GM12878 (cell line): ENCODE results near the gene BBLN.

Experiments used
- EP300 ChIP-seq, 2 experiments: fragments of 150-350 bp in 1 of 2; IDR thresholded peaks; 2 replicates each; pipeline ENCODE4 v1.6.1; 2011 to 2012; ENCODE audit warnings: low read depth in 2 of 2, low read length in 2 of 2, borderline replicate concordance in 1 of 2, improper control_type of control experiment in 1 of 2, inconsistent platforms in 1 of 2; ENCODE audit not compliant: control insufficient read depth in 1 of 2
- NFIC ChIP-seq: IDR thresholded peaks from 2 replicates; pipeline ENCODE4 v1.6.1; 2012; ENCODE audit warnings: low read depth, mild to moderate bottlenecking, inconsistent platforms, low read length, moderate library complexity
- NFYB ChIP-seq: IDR thresholded peaks from 2 replicates; pipeline ENCODE4 v1.6.1; 2011; ENCODE audit warnings: low read depth, mild to moderate bottlenecking, low read length, improper control_type of control experiment, moderate library complexity; ENCODE audit not compliant: insufficient read depth
- POLR2AphosphoS5 ChIP-seq: IDR thresholded peaks from 2 replicates; pipeline ENCODE4 v1.6.1; 2011; ENCODE audit warnings: mild to moderate bottlenecking, low read length, inconsistent platforms
- YY1 ChIP-seq: IDR thresholded peaks from 2 replicates; pipeline ENCODE4 v1.6.1; 2011; ENCODE audit warnings: low read depth, mild to moderate bottlenecking, low read length
- TF ChIP-seq, protein P1 (sequence below), 3 experiments: IDR thresholded peaks in 2 of 3; conservative IDR thresholded peaks in 1 of 3; 2 replicates each; pipeline ENCODE4 v1.5.1; 2011; ENCODE audit warnings: low read depth in 3 of 3, low read length in 3 of 3, mild to moderate bottlenecking in 3 of 3, control low read depth in 2 of 3, moderate library complexity in 2 of 3, inconsistent platforms in 1 of 3, mixed read lengths in 1 of 3; ENCODE audit not compliant: control insufficient read depth in 2 of 3, insufficient read depth in 1 of 3; ENCODE audit errors: extremely low read depth in 1 of 3
- TF ChIP-seq, protein P2 (sequence below): fragments of 150-350 bp; IDR thresholded peaks from 2 replicates; pipeline ENCODE4 v1.6.1; 2016; ENCODE audit warnings: low read depth, low read length

DNA sequence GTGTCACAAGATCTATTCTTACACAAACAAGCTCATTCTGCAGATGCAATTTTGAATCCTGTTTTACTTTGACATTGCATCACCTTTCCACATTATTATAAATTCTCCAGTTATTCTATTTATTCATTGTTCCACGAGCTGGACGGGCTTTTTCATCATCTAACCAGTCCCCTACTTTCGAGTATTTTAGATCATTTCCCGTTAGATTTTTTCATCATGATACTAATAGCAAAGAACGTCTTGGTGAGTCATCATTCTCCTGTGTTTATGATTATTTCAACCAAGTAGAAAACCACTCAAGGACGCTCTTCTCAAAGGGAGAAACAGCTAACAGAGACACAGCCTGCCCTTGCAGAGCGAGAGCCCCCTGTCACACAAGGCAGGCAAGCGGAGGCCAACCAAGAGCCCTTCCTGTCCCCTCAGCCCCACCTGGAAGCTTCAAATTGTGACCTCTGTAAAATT is 15.1 kb downstream of the BBLN start:
- TF ChIP-seq YY1, result no peak
- TF ChIP-seq, protein P1, sequence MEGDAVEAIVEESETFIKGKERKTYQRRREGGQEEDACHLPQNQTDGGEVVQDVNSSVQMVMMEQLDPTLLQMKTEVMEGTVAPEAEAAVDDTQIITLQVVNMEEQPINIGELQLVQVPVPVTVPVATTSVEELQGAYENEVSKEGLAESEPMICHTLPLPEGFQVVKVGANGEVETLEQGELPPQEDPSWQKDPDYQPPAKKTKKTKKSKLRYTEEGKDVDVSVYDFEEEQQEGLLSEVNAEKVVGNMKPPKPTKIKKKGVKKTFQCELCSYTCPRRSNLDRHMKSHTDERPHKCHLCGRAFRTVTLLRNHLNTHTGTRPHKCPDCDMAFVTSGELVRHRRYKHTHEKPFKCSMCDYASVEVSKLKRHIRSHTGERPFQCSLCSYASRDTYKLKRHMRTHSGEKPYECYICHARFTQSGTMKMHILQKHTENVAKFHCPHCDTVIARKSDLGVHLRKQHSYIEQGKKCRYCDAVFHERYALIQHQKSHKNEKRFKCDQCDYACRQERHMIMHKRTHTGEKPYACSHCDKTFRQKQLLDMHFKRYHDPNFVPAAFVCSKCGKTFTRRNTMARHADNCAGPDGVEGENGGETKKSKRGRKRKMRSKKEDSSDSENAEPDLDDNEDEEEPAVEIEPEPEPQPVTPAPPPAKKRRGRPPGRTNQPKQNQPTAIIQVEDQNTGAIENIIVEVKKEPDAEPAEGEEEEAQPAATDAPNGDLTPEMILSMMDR (IDR thresholded peaks at IDR 0.05 in 2 of 3, conservative IDR thresholded peaks at IDR 0.05 in 1 of 3; ENCODE audit: control insufficient read depth in 2 of 3, extremely low read depth in 1 of 3, insufficient read depth in 1 of 3, low read depth in 3 of 3, low read length in 3 of 3), result no peak
- TF ChIP-seq EP300 (IDR thresholded peaks at IDR 0.05; ENCODE audit: borderline replicate concordance in 1 of 2, control insufficient read depth in 1 of 2, low read depth in 2 of 2, low read length in 2 of 2), result no peak
- TF ChIP-seq, protein P2, sequence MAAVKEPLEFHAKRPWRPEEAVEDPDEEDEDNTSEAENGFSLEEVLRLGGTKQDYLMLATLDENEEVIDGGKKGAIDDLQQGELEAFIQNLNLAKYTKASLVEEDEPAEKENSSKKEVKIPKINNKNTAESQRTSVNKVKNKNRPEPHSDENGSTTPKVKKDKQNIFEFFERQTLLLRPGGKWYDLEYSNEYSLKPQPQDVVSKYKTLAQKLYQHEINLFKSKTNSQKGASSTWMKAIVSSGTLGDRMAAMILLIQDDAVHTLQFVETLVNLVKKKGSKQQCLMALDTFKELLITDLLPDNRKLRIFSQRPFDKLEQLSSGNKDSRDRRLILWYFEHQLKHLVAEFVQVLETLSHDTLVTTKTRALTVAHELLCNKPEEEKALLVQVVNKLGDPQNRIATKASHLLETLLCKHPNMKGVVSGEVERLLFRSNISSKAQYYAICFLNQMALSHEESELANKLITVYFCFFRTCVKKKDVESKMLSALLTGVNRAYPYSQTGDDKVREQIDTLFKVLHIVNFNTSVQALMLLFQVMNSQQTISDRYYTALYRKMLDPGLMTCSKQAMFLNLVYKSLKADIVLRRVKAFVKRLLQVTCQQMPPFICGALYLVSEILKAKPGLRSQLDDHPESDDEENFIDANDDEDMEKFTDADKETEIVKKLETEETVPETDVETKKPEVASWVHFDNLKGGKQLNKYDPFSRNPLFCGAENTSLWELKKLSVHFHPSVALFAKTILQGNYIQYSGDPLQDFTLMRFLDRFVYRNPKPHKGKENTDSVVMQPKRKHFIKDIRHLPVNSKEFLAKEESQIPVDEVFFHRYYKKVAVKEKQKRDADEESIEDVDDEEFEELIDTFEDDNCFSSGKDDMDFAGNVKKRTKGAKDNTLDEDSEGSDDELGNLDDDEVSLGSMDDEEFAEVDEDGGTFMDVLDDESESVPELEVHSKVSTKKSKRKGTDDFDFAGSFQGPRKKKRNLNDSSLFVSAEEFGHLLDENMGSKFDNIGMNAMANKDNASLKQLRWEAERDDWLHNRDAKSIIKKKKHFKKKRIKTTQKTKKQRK, result no peak
- no peak for TF ChIP-seq NFYB
- TF ChIP-seq POLR2AphosphoS5, result no peak
- no peak for TF ChIP-seq NFIC
